Measurements from ENCODE around the gene KCNA4.
"Not testable (repeated sequence)": the region's sequence is repeated elsewhere in the genome, so short reads cannot be mapped to it uniquely, and the experiment has no call there.

Gene KCNA4

GRCh38 chr11:29996016-29996415, 20.8 kb downstream of the KCNA4 start:
- no peak for DNase-seq

GRCh38 chr11:29989174-29989970, 27.5 kb downstream of the KCNA4 start:
- no peak for DNase-seq

GRCh38 chr11:29985248-29985647, 31.6 kb downstream of the KCNA4 start:
- DNase-seq: no peak

GRCh38 chr11:29984544-29984943, 32.3 kb downstream of the KCNA4 start:
- no peak for DNase-seq

- no peak for DNase-seq
These were observed 38.3 kb downstream of the KCNA4 start for GRCh38 chr11:29978549-29978948.

DNA sequence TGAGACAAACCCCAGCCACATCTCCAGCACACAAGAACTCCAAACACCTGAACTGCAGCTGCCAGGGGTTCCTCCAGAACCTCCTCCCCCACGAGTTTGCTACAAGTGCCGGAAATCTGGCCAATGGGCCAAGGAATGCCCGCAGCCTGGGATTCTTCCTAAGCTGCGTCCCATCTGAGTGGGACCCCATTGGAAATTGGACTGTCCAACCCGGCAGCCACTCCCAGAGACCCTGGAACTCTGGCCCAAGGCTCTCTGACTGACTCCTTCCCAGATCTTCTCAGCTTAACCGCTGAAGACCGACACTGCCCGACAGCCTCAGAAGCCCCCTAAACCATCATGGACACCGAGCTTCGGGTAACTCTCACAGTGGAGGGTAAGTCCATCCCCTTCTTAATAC, 41.2 kb downstream of the KCNA4 start:
- not testable (repeated sequence) for DNase-seq

GRCh38 chr11:29963796-29964195, 53.0 kb downstream of the KCNA4 start:
- no peak for DNase-seq

DNA sequence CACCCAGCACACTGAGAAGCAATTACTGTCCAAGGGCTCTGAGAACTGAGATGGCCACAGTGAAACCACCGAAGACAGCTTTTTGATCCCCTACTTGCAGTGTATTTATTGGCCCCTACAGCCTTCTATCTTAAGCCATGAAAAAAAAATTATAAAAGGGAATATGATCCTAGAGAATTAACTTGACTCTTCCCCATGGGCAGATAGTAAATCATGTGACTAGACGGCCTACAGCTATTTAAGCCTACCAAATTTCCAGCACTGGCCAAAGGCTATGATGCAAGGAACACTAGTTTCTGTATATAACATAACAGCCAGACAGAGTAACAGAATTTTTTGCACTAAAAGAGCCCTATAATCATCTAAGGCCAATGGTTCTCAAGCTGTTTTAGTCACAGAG, 53.8 kb downstream of the KCNA4 start:
- no peak for DNase-seq

GRCh38 chr11:29962243-29962642, 54.6 kb downstream of the KCNA4 start:
- DNase-seq: no peak
